NCI-H146 treated with DMSO at 0.1 percent for 48 hours (cell line): ENCODE measurements around the gene ANKRD6.
"Not testable (repeated sequence)": the region's sequence is repeated elsewhere in the genome, so short reads cannot be mapped to it uniquely, and the experiment has no call there.

Source experiments
- DNase-seq: peaks from one replicate; lab custom pipeline; 2025; ENCODE audit not compliant: unreplicated experiment; lab: John Stamatoyannopoulos, UW

Gene ANKRD6

GRCh38 chr6:89432875-89433251 is at the start of gene ANKRD6:
Gene ANKRD6 (plus strand): TSS chr6:89433152. CDS start chr6:89566977, 133,825 bp downstream.
- DNase-seq = peak; percentile 43

- peak; percentile 17 for DNase-seq
These were observed 47.7 kb upstream of the ANKRD6 start for GRCh38 chr6:89385156-89385667.

DNA sequence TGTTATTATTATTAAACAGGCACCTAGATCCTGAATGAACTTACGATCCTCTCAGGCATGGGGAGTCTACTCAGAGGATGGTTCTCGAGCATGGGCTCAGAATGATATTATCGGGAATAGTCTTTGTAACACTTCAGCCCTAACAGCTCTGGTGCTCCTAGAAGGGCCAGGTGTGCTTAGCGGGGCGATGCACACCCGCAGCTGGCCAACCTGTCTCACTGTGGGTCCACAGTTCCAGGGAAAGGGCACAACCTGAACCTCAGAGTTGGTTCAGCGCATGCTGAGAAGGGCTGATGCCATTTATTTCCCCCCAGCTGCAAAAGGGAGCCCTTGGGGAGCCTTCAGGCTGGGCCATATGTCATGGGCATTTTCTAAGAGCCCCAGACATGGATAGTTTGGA is 47.1 kb upstream of the ANKRD6 start:
- no peak for DNase-seq

- DNase-seq = no peak
These were observed 45.9 kb upstream of the ANKRD6 start for GRCh38 chr6:89386917-89387491.

DNA sequence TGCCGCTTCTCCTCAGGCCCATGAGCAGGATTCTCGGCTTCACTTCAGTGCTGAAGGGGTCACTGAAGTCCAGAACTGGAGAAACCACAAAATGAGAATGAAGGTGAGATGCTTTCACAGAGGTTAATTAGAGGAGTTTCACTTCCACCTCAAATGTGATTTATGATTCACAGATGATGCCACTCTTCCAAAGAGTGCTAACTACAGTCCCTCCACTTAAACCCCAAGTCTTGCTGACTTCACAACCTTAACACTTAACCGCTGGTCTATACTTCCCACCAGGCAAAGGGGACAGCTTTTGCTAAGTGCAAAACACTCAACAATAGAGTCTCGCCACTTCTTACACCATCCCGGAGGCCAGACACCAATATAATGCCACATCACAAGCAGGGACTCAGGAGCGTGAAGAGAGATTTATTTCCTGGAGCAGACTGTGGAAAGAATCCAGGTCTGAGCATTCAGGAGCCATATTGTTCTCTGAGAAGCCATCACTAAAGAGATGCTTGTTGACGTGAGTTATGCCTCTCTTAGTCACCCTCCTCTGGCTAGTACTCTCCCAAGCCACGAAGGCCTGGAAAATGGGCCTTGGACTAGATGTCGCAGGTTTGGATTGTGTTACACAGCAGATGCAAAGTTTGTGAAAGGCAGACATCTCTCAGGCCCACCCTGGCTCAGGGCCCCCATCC is 45.3 kb upstream of the ANKRD6 start:
- DNase-seq = no peak

- DNase-seq = no peak
These were observed 44.1 kb upstream of the ANKRD6 start for GRCh38 chr6:89388846-89389245.

GRCh38 chr6:89392823-89393222 is 40.1 kb upstream of the ANKRD6 start:
- DNase-seq = no peak

- DNase-seq = no peak
These were observed 39.3 kb upstream of the ANKRD6 start for GRCh38 chr6:89393659-89394058.

DNA sequence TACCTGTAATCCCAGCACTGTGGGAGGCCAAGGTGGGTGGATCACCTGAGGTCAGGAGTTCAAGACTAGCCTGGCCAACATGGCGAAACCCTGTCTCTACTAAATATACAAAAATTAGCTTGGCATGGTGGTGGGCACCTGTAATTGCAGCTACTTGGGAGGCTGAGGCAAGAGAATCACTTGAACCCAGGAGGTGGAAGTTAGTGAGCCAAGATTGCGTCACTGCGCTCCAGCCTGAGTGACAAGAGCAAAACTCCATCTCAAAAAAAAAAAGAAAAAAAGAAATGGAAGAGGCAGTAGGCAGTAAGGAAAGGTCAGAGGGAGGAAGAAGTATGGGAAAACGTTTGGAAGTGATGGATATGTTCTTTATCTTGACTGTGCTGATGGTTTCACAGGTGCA is 35.1 kb upstream of the ANKRD6 start:
- not testable (repeated sequence) for DNase-seq

DNA sequence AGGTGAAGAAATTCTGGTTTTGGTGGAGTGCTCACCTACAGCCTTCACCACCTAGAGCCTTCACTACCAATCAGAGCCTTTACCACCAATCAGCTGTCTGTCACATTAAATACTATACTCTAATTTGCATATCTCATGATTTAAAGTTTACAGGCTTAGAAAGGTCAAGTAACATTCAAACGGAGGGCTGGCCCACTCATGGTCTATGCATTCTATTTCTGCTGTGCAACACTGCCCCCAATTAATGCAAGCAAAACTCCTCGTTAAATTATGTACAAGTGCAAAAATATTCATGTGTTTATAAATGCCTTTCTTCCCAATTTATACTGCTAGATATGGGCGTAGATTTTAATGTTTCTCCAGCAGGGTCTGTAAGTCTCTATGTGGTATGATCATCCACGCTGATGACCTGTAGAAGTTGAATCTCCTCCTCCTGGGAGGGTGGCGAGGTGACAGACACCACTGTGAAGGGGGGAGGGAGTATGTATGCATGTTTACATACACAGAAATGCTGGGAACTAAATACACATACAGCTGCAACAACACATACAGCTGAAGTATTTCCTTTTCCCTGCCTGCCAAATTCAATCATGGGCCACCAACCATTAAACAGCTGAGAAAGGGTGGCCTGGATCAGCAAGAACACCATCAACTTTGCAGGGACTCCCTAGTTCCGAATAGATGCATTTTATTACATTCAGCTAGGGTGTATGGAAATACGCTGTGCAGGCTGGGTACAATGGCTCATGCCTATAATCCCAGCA is 34.0 kb upstream of the ANKRD6 start:
- DNase-seq = no peak

- DNase-seq = no peak
These were observed 32.9 kb upstream of the ANKRD6 start for GRCh38 chr6:89400050-89400449.

- DNase-seq = no peak
These were observed 32.0 kb upstream of the ANKRD6 start for GRCh38 chr6:89400912-89401399.

DNA sequence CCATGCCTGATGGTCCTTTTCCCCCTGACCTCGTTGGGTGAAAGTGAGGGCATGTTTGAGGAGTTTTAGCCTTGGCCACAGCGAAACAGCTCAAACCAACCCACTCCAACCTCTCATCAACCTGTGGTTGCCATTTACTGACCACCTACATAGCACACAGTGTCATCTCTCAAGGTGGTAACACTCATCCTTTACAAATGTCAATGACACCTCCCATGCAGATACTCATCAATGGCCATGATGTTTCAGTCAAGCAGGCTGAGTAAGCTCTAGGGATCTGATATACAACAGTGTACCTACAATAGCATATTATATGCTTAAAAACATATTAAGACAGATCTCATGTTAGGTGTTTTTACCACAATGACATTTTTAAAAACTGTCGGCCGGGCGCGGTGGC is 30.2 kb upstream of the ANKRD6 start:
- no peak for DNase-seq

DNA sequence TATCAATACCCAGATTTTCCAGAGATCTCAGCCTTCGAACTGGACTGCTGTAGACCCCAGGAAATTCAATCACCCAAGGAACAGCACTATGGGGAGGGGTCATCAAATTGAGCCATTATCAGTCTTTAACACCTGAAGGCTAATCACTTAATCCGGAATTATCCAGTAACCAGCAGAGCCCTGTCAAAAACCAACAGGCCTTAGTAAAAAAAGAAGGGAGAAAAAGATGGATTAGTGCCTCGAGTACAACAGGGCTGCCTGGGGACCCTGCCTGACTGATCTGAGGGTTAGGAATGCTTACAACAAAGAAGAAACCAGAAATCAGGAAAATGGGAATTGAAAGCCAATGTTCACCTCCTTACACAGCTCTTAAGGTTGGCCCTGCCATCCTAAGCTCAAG is 28.4 kb upstream of the ANKRD6 start:
- no peak for DNase-seq

GRCh38 chr6:89406141-89406540 is 26.8 kb upstream of the ANKRD6 start:
- DNase-seq = no peak

GRCh38 chr6:89409461-89410035 is 23.4 kb upstream of the ANKRD6 start:
- DNase-seq = no peak

DNA sequence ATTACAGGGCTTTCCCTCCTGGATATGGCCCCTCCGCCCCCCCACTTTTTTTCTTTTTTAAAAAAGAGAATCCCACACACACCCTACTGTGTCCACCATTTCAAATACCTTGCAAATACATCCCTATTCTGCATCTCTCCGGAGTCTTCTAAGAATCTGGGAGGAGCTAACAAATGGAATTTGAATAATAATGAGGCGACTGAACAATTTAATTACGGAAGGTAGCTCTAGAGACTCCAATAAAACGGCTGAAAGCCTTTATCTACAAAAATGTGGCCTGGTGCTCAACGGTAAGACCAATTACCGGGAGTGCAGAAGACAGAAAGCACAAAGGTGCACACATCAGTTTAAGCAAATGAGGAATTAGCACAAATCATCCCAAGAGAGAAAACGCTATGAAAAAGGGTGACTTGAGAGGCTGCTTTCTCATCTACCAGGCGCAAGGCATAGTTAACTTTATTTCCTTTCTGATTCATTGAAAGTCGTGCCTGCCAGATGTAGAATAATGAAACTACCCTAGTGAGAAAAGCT is 22.7 kb upstream of the ANKRD6 start:
- no peak for DNase-seq

DNA sequence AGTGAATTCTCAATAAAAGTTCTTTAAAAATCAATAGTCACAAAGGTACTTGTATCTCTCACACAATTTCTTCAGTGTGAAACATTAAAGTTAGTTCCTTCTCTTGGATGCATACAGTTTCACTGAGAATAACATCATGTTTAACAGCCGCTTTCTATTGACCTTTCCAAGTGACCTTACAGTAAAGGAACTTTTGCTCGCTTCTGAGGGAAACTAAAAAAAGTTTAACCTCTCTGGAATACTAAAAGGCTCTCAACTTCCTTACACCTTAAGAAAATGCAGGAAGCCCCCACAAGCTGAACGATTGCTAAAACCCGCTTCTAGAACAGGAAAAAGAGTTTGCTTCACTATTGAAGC is 22.2 kb upstream of the ANKRD6 start:
- DNase-seq = no peak

DNA sequence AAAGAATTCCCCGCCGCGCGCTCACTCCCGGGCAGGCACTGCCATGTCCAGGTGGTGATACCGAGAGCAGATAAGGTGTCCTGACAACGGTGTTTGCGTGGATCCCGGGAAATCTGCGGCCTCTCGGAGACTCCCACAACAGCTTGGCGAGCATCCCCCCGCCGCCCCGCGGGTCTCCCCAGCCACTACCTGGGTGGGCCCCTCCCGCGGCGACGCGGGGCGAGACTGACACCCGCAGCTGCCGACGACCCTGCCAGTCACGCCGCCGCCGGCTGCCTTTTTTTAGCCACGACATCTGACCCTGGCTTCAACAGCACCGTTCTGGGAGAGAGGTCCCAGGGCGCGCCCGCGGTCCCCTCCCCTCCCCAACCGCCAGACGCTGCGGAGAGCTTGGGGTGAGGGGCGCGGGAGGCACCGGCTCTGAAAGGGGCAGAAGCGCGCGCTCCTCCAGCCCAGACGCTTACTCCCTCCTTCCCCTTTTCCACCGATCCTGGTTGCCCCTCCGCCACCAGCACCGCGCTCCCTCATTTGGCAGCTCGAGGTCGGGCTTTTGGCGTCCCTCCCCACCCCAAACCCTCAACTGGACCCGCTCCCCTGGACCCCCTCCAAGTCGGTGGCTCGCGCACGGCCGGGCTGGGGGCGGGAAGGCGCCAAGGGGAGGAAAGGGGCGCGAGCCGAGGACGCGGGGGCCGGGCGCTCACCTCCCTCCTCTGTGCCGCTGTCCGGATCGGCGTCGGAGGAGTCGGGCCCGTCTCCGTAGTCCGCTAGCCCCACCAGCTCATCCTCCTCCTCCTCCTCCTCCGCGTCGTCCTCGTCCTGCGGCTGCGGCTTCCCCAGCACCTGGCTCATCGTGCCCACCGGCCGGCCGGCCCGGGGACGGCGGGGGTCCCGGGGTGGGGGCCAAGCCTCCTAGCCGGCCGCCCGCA is 21.5 kb upstream of the ANKRD6 start:
- DNase-seq = peak; percentile 11
